K562 (cell line): Measurements from ENCODE around the gene CCDC97. TPM values are rescaled to one million over a fixed set of nuclear protein-coding genes. Genes with fewer than 3 reads are reported as not detected.

ENCODE experiments used
- ERF ChIP-seq: fragments of 450-650 bp; formaldehyde crosslinking; IDR thresholded peaks from 2 replicates; pipeline ENCODE4 v1.4.0; 2020; ENCODE audit warnings: mild to moderate bottlenecking, mixed read lengths
- ESRRA ChIP-seq: fragments of 450-650 bp; IDR thresholded peaks from 2 replicates; pipeline ENCODE4 v1.6.1; 2014; ENCODE audit warnings: low read depth, mild to moderate bottlenecking, moderate library complexity, borderline replicate concordance
- GABPB1 ChIP-seq: sonication (generic); formaldehyde crosslinking; IDR thresholded peaks from 2 replicates; pipeline ENCODE4 v1.8.0; 2022; ENCODE audit warnings: mild to moderate bottlenecking, missing genetic modification reagents
- JUND ChIP-seq, 2 experiments: IDR thresholded peaks; 2 replicates in 1 of 2; 3 replicates in 1 of 2; pipeline ENCODE4 v1.6.1; 2011; ENCODE audit warnings: borderline replicate concordance in 2 of 2, low read depth in 2 of 2, low read length in 2 of 2, improper control_type of control experiment in 1 of 2, missing biosample characterization in 1 of 2, missing genetic modification characterization in 1 of 2, missing genetic modification reagents in 1 of 2
- KAT7 ChIP-seq: sonication (generic); formaldehyde crosslinking; IDR thresholded peaks from 2 replicates; pipeline ENCODE4 v1.8.0; 2022; ENCODE audit warnings: missing genetic modification reagents, mild to moderate bottlenecking, borderline replicate concordance
- KLF13 ChIP-seq: fragments of 450-650 bp; IDR thresholded peaks from 2 replicates; pipeline ENCODE4 v1.6.1; 2016; ENCODE audit warnings: missing genetic modification characterization, low read depth, mild to moderate bottlenecking, missing compliant biosample characterization, moderate library complexity, borderline replicate concordance
- MEF2A ChIP-seq: IDR thresholded peaks from 2 replicates; pipeline ENCODE4 v1.6.1; 2011; ENCODE audit warnings: low read depth, mild to moderate bottlenecking, low read length, moderate library complexity; ENCODE audit not compliant: control insufficient read depth
- NFIC ChIP-seq: fragments of 450-650 bp; IDR thresholded peaks from 2 replicates; pipeline ENCODE4 v1.6.1; 2017; ENCODE audit warnings: mild to moderate bottlenecking, inconsistent platforms
- POLR2AphosphoS5 ChIP-seq: IDR thresholded peaks from 2 replicates; pipeline ENCODE4 v1.6.1; 2011; ENCODE audit warnings: mild to moderate bottlenecking, low read depth, low read length, moderate library complexity; ENCODE audit not compliant: control insufficient read depth, insufficient read depth
- PRPF4 ChIP-seq: fragments of 200-400 bp; formaldehyde crosslinking; IDR thresholded peaks from one replicate; pipeline ENCODE4 v1.6.1; 2017; ENCODE audit warnings: low read length, low read depth, mild to moderate bottlenecking; ENCODE audit not compliant: insufficient read depth, poor library complexity, severe bottlenecking
- RBBP5 ChIP-seq: fragments of 200-600 bp; sonication (generic); IDR thresholded peaks from 2 replicates; pipeline ENCODE4 v1.6.1; 2012; ENCODE audit warnings: borderline replicate concordance, mild to moderate bottlenecking, low read length, control low read depth, inconsistent platforms; ENCODE audit not compliant: insufficient read depth, poor library complexity, severe bottlenecking
- RBM14 ChIP-seq: fragments of 200-400 bp; formaldehyde crosslinking; IDR thresholded peaks from 2 replicates; pipeline ENCODE4 v1.6.1; 2018; ENCODE audit warnings: low read depth, mild to moderate bottlenecking, low read length, moderate library complexity, borderline replicate concordance; ENCODE audit not compliant: insufficient read depth
- SAP30 ChIP-seq: fragments of 200-600 bp; sonication (generic); IDR thresholded peaks from 2 replicates; pipeline ENCODE4 v1.6.1; 2012; ENCODE audit warnings: borderline replicate concordance, low read depth, mild to moderate bottlenecking, moderate library complexity, low read length, control low read depth, inconsistent platforms; ENCODE audit not compliant: insufficient read depth, poor library complexity, severe bottlenecking
- SMAD4 ChIP-seq: fragments of 250-450 bp; sonication (Bioruptor Pico); conservative IDR thresholded peaks from 2 replicates; pipeline ENCODE4 v1.8.0; 2021; ENCODE audit warnings: inconsistent platforms, mild to moderate bottlenecking, moderate library complexity
- TAF7 ChIP-seq: fragments of 450-650 bp; IDR thresholded peaks from 2 replicates; pipeline ENCODE4 v1.6.1; 2016; ENCODE audit warnings: missing genetic modification characterization, missing compliant biosample characterization
- ZNF124 ChIP-seq: sonication (generic); formaldehyde crosslinking; IDR thresholded peaks from 2 replicates; pipeline ENCODE4 v1.8.1; 2022; ENCODE audit warnings: missing genetic modification reagents
- ZNF644 ChIP-seq: fragments of 200-800 bp; sonication (Bioruptor generic); IDR thresholded peaks from 2 replicates; pipeline ENCODE4 v1.6.1; 2016; ENCODE audit warnings: low read depth, missing genetic modification characterization, missing compliant biosample characterization
- polyA plus RNA-seq, 8 experiments: library from polyadenylated mRNA; depleted of rRNA in 4 of 8; stranded (reverse) in 5 of 8; unstranded in 3 of 8; fragments of >200 nt; fragmentation: Nextera tagmentation in 2 of 8; fragmentation: Illumina TruSeq in 1 of 8; extraction: Ambion mirVana in 2 of 8; extraction: Trizol in 1 of 8; gene quantifications; 2 replicates each; pipeline versions ENCODE4 v1.2.1 to v1.2.3, GENCODE V29; 2011 to 2014; ENCODE audit warnings: inconsistent platforms in 1 of 8, missing spikeins in 1 of 8
- total RNA-seq, 7 experiments: library from RNA; depleted of rRNA in 6 of 7; stranded (reverse); fragments of >200 nt in 6 of 7; fragmentation: Illumina TruSeq in 2 of 7; extraction: Trizol in 2 of 7; gene quantifications; 2 replicates each; pipeline versions ENCODE4 v1.2.1 to v1.2.3, GENCODE V29; 2011 to 2021; ENCODE audit warnings: low replicate concordance in 1 of 7
- TF ChIP-seq, protein P1 (sequence below): sonication (generic); IDR thresholded peaks from 2 replicates; pipeline ENCODE4 v1.6.1; 2016
- TF ChIP-seq, protein P2 (sequence below): fragments of 200-800 bp; sonication (Bioruptor generic); IDR thresholded peaks from 2 replicates; pipeline ENCODE4 v1.6.1; 2017; ENCODE audit warnings: missing genetic modification characterization, missing compliant biosample characterization
- TF ChIP-seq, protein P3 (sequence below), 2 experiments: fragments of 450-650 bp; IDR thresholded peaks; 2 replicates each; pipeline ENCODE4 v1.6.1; 2016

Gene CCDC97
- total and polyA plus RNA-seq, 9 of the 15 experiments (the other 6 are each of a cell fraction or from before 2014, with no cell fraction given), result 0.60 to 16.5 (median 7.0) TPM

- TF ChIP-seq KAT7 (CRISPR knock-in tag) (peak; percentile 77; the same call in 1 of the 2 replicates), SAP30 (peak; percentile 29), KLF13 (tag) (0 out of 2 replicates have a peak, but pooled peaks have one; percentile 27), POLR2AphosphoS5 (peak; percentile 50; the same call in 1 of the 2 replicates), SMAD4 (CRISPR knock-in tag) (0 out of 2 replicates have a peak, but pooled peaks have one; percentile 38), ZNF124 (CRISPR knock-in tag) (no peak), TAF7 (tag) (no peak), RBM14 (0 out of 2 replicates have a peak, but pooled peaks have one; percentile 80), JUND (IDR thresholded peaks at IDR 0.05; ENCODE audit: borderline replicate concordance, low read depth, low read length) (no peak), JUND (tag; IDR thresholded peaks at IDR 0.05; ENCODE audit: borderline replicate concordance, low read depth, low read length) (0 out of 3 replicates have a peak, but pooled peaks have one; percentile 6), PRPF4 (no peak), ZNF644 (tag) (no peak), RBBP5 (peak; percentile 56), GABPB1 (CRISPR knock-in tag) (0 out of 2 replicates have a peak, but pooled peaks have one; percentile 8), ERF (CRISPR knock-in tag) (no peak), MEF2A (no peak), ESRRA (no peak), NFIC (no peak)
- TF ChIP-seq, protein P1, sequence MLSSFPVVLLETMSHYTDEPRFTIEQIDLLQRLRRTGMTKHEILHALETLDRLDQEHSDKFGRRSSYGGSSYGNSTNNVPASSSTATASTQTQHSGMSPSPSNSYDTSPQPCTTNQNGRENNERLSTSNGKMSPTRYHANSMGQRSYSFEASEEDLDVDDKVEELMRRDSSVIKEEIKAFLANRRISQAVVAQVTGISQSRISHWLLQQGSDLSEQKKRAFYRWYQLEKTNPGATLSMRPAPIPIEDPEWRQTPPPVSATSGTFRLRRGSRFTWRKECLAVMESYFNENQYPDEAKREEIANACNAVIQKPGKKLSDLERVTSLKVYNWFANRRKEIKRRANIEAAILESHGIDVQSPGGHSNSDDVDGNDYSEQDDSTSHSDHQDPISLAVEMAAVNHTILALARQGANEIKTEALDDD, result no peak
- TF ChIP-seq, protein P2, sequence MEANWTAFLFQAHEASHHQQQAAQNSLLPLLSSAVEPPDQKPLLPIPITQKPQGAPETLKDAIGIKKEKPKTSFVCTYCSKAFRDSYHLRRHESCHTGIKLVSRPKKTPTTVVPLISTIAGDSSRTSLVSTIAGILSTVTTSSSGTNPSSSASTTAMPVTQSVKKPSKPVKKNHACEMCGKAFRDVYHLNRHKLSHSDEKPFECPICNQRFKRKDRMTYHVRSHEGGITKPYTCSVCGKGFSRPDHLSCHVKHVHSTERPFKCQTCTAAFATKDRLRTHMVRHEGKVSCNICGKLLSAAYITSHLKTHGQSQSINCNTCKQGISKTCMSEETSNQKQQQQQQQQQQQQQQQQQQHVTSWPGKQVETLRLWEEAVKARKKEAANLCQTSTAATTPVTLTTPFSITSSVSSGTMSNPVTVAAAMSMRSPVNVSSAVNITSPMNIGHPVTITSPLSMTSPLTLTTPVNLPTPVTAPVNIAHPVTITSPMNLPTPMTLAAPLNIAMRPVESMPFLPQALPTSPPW (CRISPR knock-in tag), result peak; percentile 74
- TF ChIP-seq, protein P3, sequence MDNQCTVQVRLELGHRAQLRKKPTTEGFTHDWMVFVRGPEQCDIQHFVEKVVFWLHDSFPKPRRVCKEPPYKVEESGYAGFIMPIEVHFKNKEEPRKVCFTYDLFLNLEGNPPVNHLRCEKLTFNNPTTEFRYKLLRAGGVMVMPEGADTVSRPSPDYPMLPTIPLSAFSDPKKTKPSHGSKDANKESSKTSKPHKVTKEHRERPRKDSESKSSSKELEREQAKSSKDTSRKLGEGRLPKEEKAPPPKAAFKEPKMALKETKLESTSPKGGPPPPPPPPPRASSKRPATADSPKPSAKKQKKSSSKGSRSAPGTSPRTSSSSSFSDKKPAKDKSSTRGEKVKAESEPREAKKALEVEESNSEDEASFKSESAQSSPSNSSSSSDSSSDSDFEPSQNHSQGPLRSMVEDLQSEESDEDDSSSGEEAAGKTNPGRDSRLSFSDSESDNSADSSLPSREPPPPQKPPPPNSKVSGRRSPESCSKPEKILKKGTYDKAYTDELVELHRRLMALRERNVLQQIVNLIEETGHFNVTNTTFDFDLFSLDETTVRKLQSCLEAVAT (IDR thresholded peaks at IDR 0.05), result peak in 1 of 2 experiments; percentile 53; a peak in 2 of 4 replicates
Observed at GRCh38 chr19:41351339-41352245, 41.6 kb downstream of the CCDC97 start (continued).
